Measurements from ENCODE around the gene ZBTB32. TPM values are rescaled to one million over a fixed set of nuclear protein-coding genes. Genes with fewer than 3 reads are reported as not detected.
A peak's percentile ranks its signal among the peaks of the same experiment; 100 is the strongest.
"Not testable (repeated sequence)": the region's sequence is repeated elsewhere in the genome, so short reads cannot be mapped to it uniquely, and the experiment has no call there.

ZBTB32 gene
- total RNA-seq, 1 donor from 2014 or later, result not detected

DNA sequence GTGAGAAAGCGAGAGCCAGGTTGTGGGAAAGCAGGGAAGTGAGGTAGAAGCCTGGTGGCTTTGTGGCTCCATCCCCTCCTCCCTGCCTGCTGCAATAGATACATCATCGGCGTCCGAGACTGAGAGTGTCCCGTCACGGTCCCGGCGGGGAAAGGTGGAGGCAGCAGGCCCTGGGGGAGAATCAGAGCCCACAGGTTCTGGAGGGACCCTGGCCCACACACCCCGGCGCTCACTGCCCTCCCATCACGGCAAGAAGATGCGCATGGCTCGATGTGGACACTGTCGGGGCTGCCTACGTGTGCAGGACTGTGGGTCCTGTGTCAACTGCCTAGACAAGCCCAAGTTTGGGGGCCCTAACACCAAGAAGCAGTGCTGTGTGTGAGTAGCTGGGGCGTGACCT lies 18.5 kb downstream of the ZBTB32 start:
- TF ChIP-seq, protein P1, sequence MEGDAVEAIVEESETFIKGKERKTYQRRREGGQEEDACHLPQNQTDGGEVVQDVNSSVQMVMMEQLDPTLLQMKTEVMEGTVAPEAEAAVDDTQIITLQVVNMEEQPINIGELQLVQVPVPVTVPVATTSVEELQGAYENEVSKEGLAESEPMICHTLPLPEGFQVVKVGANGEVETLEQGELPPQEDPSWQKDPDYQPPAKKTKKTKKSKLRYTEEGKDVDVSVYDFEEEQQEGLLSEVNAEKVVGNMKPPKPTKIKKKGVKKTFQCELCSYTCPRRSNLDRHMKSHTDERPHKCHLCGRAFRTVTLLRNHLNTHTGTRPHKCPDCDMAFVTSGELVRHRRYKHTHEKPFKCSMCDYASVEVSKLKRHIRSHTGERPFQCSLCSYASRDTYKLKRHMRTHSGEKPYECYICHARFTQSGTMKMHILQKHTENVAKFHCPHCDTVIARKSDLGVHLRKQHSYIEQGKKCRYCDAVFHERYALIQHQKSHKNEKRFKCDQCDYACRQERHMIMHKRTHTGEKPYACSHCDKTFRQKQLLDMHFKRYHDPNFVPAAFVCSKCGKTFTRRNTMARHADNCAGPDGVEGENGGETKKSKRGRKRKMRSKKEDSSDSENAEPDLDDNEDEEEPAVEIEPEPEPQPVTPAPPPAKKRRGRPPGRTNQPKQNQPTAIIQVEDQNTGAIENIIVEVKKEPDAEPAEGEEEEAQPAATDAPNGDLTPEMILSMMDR (IDR thresholded peaks at IDR 0.05; ENCODE audit: unreplicated experiment), result no peak
- no peak overlapping the region for H3K4me3 Mint-ChIP-seq (ENCODE audit: unreplicated experiment)
- DNase-seq (ENCODE audit: low spot score), result no peak
- peak overlapping the region; percentile 30 for H3K27ac Mint-ChIP-seq (ENCODE audit: unreplicated experiment)
- peaks cover 9% of the 10 kb centered on the region for H3K4me1 Mint-ChIP-seq (ENCODE audit: unreplicated experiment)
- H3K36me3 Mint-ChIP-seq (ENCODE audit: low read depth, unreplicated experiment), result peaks cover 46% of the 10 kb centered on the region
- H3K27me3 Mint-ChIP-seq (ENCODE audit: unreplicated experiment), result peaks cover 13% of the 10 kb centered on the region
- no peaks in the 10 kb centered on the region for H3K9me3 Mint-ChIP-seq (ENCODE audit: unreplicated experiment)

DNA sequence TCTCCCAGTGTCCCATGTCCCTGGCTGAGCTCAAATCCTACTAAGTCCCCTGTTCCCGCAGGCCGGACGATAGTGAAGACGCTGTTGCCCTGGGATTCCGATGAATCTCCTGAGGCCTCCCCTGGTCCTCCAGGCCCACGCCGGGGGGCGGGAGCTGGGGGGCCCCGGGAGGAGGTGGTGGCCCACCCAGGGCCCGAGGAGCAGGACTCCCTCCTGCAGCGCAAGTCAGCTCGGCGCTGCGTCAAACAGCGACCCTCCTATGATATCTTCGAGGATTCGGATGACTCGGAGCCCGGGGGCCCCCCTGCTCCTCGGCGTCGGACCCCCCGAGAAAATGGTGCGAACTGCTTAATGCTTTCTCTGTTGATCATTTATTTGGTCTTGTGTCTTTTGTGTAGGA lies 19.3 kb downstream of the ZBTB32 start:
- TF ChIP-seq, protein P1 (IDR thresholded peaks at IDR 0.05; ENCODE audit: unreplicated experiment), result no peak
- peaks cover 53% of the 10 kb centered on the region for H3K36me3 Mint-ChIP-seq (ENCODE audit: low read depth, unreplicated experiment)
- peak overlapping the region; percentile 69 for H3K4me3 Mint-ChIP-seq (ENCODE audit: unreplicated experiment)
- H3K4me1 Mint-ChIP-seq (ENCODE audit: unreplicated experiment), result peaks cover 9% of the 10 kb centered on the region
- DNase-seq (ENCODE audit: low spot score), result no peak
- peak overlapping the region; percentile 52 for H3K27ac Mint-ChIP-seq (ENCODE audit: unreplicated experiment)
- peaks cover 13% of the 10 kb centered on the region for H3K27me3 Mint-ChIP-seq (ENCODE audit: unreplicated experiment)
- H3K9me3 Mint-ChIP-seq (ENCODE audit: unreplicated experiment), result no peaks in the 10 kb centered on the region

DNA sequence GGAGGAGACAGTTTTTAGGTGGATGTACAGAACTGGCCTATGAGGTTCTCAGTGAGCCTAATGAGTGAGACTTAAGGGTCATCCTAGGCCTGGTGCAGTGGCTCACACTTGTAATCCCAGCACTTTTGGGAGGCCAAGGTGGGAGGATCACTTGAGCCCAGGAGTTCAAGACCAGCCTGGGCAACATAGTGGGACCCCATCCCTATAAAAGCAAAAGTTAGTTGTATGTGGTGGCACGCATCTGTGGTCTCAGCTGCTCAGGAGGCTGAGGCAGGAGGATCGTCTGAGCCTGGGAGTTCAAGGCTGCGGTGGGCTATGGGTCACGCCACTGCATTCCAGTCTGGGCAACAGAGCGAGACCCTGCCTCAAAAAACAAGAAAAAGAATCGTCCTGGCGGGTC lies 19.8 kb downstream of the ZBTB32 start:
- H3K4me1 Mint-ChIP-seq (ENCODE audit: unreplicated experiment); H3K9me3 Mint-ChIP-seq (ENCODE audit: unreplicated experiment); H3K27ac Mint-ChIP-seq (ENCODE audit: unreplicated experiment); DNase-seq (ENCODE audit: low spot score): not testable (repeated sequence)
- Mint-ChIP-seq H3K36me3 (ENCODE audit: low read depth, unreplicated experiment) (peaks cover 55% of the 10 kb centered on the region), H3K27me3 (ENCODE audit: unreplicated experiment) (peaks cover 13% of the 10 kb centered on the region), H3K4me3 (ENCODE audit: unreplicated experiment) (peak overlapping the region; percentile 59)

DNA sequence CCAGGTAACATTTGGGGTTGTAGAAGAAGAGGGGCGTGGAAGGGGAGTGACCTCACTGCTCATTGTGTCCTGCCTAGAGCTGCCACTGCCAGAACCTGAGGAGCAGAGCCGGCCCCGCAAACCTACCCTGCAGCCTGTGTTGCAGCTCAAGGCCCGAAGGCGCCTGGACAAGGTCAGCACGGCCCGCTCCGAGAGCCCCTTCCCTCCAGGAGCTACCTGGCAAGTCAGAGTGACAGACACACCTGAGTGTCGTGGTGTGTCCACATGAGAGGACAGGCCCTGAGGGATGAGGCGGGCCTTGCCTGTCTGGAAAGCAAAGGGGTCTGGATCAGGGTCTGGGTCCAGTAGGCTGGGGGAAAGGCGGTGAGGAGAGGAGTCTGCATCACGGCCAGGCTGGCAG lies 20.2 kb downstream of the ZBTB32 start:
- Mint-ChIP-seq H3K27me3 (ENCODE audit: unreplicated experiment) (peaks cover 13% of the 10 kb centered on the region), H3K4me1 (ENCODE audit: unreplicated experiment) (peaks cover under 1% of the 10 kb centered on the region), H3K4me3 (ENCODE audit: unreplicated experiment) (peak overlapping the region; percentile 39), H3K36me3 (ENCODE audit: low read depth, unreplicated experiment) (peaks cover 60% of the 10 kb centered on the region), H3K9me3 (ENCODE audit: unreplicated experiment) (no peaks in the 10 kb centered on the region), H3K27ac (ENCODE audit: unreplicated experiment) (no peak overlapping the region)
- DNase-seq (ENCODE audit: low spot score), result no peak
- TF ChIP-seq, protein P1 (IDR thresholded peaks at IDR 0.05; ENCODE audit: unreplicated experiment), result no peak

DNA sequence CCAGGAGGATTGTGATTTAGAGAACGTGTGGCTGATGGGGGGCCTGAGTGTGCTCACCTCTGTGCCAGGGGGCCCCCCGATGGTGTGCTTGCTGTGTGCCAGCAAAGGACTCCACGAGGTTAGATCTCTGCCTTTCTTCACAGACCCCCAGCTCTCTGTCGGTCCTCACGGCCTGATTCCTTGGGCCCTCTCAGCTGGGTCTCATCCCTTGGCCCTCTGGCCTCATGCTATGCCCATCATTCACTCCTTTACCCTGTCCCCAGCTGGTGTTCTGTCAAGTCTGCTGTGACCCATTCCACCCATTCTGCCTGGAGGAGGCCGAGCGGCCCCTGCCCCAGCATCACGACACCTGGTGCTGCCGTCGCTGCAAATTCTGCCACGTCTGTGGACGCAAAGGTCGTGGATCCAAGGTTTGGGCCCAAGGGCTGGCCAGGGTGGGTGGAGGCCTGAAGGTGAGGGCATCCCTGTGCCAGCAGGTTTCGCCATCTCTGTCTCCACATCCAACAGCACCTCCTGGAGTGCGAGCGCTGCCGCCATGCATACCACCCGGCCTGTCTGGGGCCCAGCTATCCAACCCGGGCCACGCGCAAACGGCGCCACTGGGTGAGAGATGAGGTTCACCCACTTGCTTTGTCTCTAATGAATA lies 21.0 kb downstream of the ZBTB32 start:
- H3K4me1 Mint-ChIP-seq (ENCODE audit: unreplicated experiment), result no peaks in the 10 kb centered on the region
- no peak for DNase-seq (ENCODE audit: low spot score)
- H3K27ac Mint-ChIP-seq (ENCODE audit: unreplicated experiment), result no peak overlapping the region
- TF ChIP-seq, protein P1 (IDR thresholded peaks at IDR 0.05; ENCODE audit: unreplicated experiment), result no peak
- no peaks in the 10 kb centered on the region for H3K9me3 Mint-ChIP-seq (ENCODE audit: unreplicated experiment)
- H3K27me3 Mint-ChIP-seq (ENCODE audit: unreplicated experiment), result peaks cover 10% of the 10 kb centered on the region
- H3K4me3 Mint-ChIP-seq (ENCODE audit: unreplicated experiment), result no peak overlapping the region
- peaks cover 64% of the 10 kb centered on the region for H3K36me3 Mint-ChIP-seq (ENCODE audit: low read depth, unreplicated experiment)
